Right lung (tissue), 5 donors: Measurements from ENCODE around the gene CCDC192. TPM values are rescaled to one million over a fixed set of nuclear protein-coding genes. Genes with fewer than 3 reads are reported as not detected.
A peak's percentile ranks its signal among the peaks of the same experiment; 100 is the strongest.

Source experiments
- DNase-seq, 2 donors: peaks; one replicate each; pipeline ENCODE4 v3.0.0-alpha.2; 2013
- polyA plus RNA-seq, 5 donors: library from polyadenylated mRNA; unstranded; fragments of 120-200 nt; gene quantifications; one replicate each; pipeline versions ENCODE4 v1.2.1 to v1.2.3, GENCODE V29; 2013; ENCODE audit warnings: inconsistent platforms in 1 of 5, low replicate concordance in 1 of 5; ENCODE audit not compliant: insufficient read length in 5 of 5, insufficient read depth in 1 of 5

Gene CCDC192
- polyA plus RNA-seq, 5 donors = 0.58 to 1.3 (median 0.90) TPM

GRCh38 chr5:127980843-127981242 lies 277.7 kb downstream of the CCDC192 start:
- no peak for DNase-seq

GRCh38 chr5:127981498-127981897 lies 278.3 kb downstream of the CCDC192 start:
- DNase-seq = no peak

DNA sequence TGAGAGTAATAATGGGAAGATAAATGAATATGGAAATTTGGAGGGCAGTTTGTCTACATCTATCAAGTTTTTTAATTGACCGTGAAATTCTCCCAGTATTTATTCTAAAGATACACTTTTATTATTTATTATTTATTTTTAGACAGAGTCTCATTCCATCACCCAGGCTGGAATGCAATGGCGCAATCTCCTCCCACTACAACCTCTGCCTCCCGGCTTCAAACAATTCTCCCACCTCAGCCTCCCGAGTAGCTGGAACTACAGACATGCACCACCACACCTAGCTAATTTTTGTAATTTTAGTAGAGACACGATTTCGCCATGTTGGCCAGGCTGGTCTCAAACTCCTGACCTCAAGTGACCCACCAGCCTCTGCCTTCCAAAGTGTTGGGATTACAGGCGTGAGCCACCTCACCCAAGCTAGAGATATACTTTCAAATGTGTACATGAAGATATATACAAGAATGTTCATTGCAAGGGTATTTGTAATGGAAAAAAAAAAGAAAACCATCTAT lies 282.7 kb downstream of the CCDC192 start:
- DNase-seq = no peak

GRCh38 chr5:127987354-127988145 lies 284.4 kb downstream of the CCDC192 start:
- no peak for DNase-seq

- peak; percentile 18 to 28 for DNase-seq
Observed at GRCh38 chr5:127988146-127988760, 285.1 kb downstream of the CCDC192 start.

Other genes with a start within 250 kb of the CCDC192 start
- gene PRRC1, start 185.8 kb upstream of the CCDC192 start, polyA plus RNA-seq = 10 to 100 TPM; 61.4 to 94.5 (median 80.9) TPM
- under 1 TPM in 1 of 5 donors, not detected in 4; 0.17 TPM for gene CTXN3, start 54.3 kb upstream of the CCDC192 start, polyA plus RNA-seq